Ovary (tissue), 9 donors: ENCODE results near the gene SPDYC. TPM values are rescaled to one million over a fixed set of nuclear protein-coding genes. Genes with fewer than 3 reads are reported as not detected.

ENCODE experiments used
- DNase-seq, 5 donors: peaks; one replicate each; pipeline ENCODE4 v3.0.0-alpha.2; 2019 to 2020
- H3K27ac ChIP-seq, 2 donors: fragments of 200-600 bp; one replicate each; pipeline versions ENCODE4 v1.5.1 to v1.8.0; 2019 to 2022
- H3K27me3 ChIP-seq: fragments of 200-600 bp; one replicate; pipeline ENCODE4 v1.8.0; 2022
- H3K36me3 ChIP-seq: fragments of 200-600 bp; sonication (generic); one replicate; pipeline ENCODE4 v1.5.1; 2019
- H3K4me1 ChIP-seq: one replicate; pipeline ENCODE4 v1.8.1; 2013; ENCODE audit warnings: mild to moderate bottlenecking, moderate library complexity; ENCODE audit not compliant: insufficient read depth
- H3K4me3 ChIP-seq: fragments of 200-600 bp; sonication (generic); one replicate; pipeline ENCODE4 v1.5.1; 2017
- H3K9me3 ChIP-seq, 2 donors: fragments of 200-600 bp in 1 of 2; sonication (generic) in 1 of 2; one replicate each; pipeline versions ENCODE4 v1.5.1 to v1.8.1; 2013 to 2019; ENCODE audit warnings: mild to moderate bottlenecking in 1 of 2, moderate library complexity in 1 of 2
- EP300 ChIP-seq: sonication (generic); formaldehyde crosslinking; IDR thresholded peaks from one replicate; pipeline ENCODE4 v1.6.1; 2017; ENCODE audit warnings: antibody characterized with exemption
- POLR2A ChIP-seq: fragments of 450-650 bp; IDR thresholded peaks from one replicate; pipeline ENCODE4 v1.6.1; 2017; ENCODE audit warnings: antibody characterized with exemption, mild to moderate bottlenecking, moderate library complexity
- WGBS, 3 donors: extraction: QIAGEN DNeasy Blood & Tissue Kit in 1 of 3; methylation state at CpG; one replicate each; pipeline versions ENCODE4 v1.1.5 to v1.1.7; 2013 to 2017; 5-methylcytosine and 5-hydroxymethylcytosine counted together
- intact Hi-C, 4 donors: fragments of 100-400 bp; cut with DNase I; formaldehyde crosslinking; loops; one replicate each; pipeline versions ENCODE4 v1.11.0 to v1.15.1; 2022 to 2023
- polyA plus RNA-seq, 2 donors: library from polyadenylated mRNA; stranded (reverse); fragments of 200-250 nt in 1 of 2; fragments of 350-450 nt in 1 of 2; fragmentation: Illumina TruSeq in 1 of 2; extraction: RNeasy Lipid Tissue Mini Kit (QIAGEN cat#74804) in 1 of 2; gene quantifications; one replicate each; pipeline ENCODE4 v1.2.3, GENCODE V29; 2013 to 2014
- total RNA-seq, 7 donors: library from RNA; depleted of rRNA in 2 of 7; stranded (reverse); fragments of >200 nt in 2 of 7; fragmentation: NEBNext Ultra II Directional in 3 of 7; extraction: Animal tissue kit (Norgen Biotek cat#: 25700) in 3 of 7; gene quantifications; one replicate each; pipeline versions ENCODE4 v1.1.0 to v1.2.4, GENCODE V29; 2016 to 2023
- TF ChIP-seq, protein P1 (sequence below), 3 donors: fragments of 450-650 bp in 2 of 3; fragments of 200-600 bp in 1 of 3; IDR thresholded peaks; one replicate each; pipeline versions ENCODE4 v1.5.1 to v1.8.0; 2016 to 2022; ENCODE audit warnings: antibody characterized with exemption in 3 of 3, mild to moderate bottlenecking in 1 of 3
- donor health status: DM: no; HTN: no; CAD: no; lungs with moderate emphysema.
- donor health status: DM: no; HTN: no; CAD: no.
- donor health status: Bipolar disorder and iron deficiency.
- donor health status: DM: yes; HTN: yes; CAD: no.
- donor health status: DM: no; HTN: no; CAD: no.
- donor health status: DM: yes; HTN: yes; CAD: no.

The SPDYC gene
- total and polyA plus RNA-seq, 9 donors = 0.07 TPM; not detected in 8

DNA sequence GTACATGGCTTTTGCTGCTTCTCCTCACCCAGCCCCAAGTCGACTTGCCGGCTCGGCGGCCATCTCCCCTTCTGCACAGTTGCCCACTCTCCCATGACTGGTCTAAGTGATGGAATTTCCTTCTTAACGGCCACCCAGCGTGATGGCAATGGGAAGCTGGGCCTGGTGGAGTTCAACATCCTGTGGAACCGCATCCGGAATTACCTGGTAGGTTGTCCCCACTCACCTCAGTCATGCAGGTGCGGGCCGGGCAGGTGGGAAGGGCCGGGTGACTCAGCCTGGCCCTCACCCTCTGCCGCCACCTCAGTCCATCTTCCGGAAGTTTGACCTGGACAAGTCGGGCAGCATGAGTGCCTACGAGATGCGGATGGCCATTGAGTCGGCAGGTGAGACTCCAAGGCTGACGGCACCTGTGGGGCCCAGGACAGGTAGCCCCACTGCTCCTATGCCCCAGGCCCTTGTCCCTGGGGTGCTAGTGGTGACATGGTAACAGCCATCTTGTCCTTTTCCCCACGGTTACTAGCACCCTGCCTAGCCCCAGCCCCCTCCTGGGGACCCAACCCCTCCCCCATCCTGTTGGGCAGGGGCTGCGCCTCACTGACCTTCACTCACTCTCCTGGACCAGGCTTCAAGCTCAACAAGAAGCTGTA is 39.8 kb downstream of the SPDYC start:
- Histone ChIP-seq H3K9me3 (no peaks in the 10 kb centered on the region), H3K36me3 (no peaks in the 10 kb centered on the region), H3K27me3 (no peaks in the 10 kb centered on the region), H3K27ac (no peak overlapping the region), H3K4me3 (no peak overlapping the region), H3K4me1 (no peaks in the 10 kb centered on the region)
- no peak for DNase-seq
- 87 to 96% (median 92%) methylated on average over 20 of the region's 20 CpGs for whole genome bisulfite sequencing, 3 donors
- TF ChIP-seq, protein P1, sequence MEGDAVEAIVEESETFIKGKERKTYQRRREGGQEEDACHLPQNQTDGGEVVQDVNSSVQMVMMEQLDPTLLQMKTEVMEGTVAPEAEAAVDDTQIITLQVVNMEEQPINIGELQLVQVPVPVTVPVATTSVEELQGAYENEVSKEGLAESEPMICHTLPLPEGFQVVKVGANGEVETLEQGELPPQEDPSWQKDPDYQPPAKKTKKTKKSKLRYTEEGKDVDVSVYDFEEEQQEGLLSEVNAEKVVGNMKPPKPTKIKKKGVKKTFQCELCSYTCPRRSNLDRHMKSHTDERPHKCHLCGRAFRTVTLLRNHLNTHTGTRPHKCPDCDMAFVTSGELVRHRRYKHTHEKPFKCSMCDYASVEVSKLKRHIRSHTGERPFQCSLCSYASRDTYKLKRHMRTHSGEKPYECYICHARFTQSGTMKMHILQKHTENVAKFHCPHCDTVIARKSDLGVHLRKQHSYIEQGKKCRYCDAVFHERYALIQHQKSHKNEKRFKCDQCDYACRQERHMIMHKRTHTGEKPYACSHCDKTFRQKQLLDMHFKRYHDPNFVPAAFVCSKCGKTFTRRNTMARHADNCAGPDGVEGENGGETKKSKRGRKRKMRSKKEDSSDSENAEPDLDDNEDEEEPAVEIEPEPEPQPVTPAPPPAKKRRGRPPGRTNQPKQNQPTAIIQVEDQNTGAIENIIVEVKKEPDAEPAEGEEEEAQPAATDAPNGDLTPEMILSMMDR (IDR thresholded peaks at IDR 0.05) = no peak
- TF ChIP-seq EP300 (no peak), POLR2A (no peak)
- intact Hi-C loops = no loop called here

DNA sequence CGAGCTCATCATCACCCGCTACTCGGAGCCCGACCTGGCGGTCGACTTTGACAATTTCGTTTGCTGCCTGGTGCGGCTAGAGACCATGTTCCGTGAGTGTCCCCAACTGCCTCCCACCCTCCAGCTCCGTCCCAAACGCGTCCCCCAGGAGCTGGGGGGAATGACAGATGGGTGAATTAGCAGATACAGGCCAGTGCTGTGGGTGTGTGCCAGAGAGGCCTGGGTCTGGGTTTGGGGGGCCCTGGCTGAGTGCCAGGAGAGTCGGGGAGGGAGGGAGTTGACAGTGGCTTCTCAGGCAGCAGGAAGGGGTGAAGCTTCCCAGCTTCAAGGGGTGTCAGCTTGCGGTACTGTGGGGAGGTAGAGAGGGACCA is 40.3 kb downstream of the SPDYC start:
- intact Hi-C loops = no loop called here
- Histone ChIP-seq H3K4me3 (no peak overlapping the region), H3K4me1 (no peaks in the 10 kb centered on the region), H3K27ac (no peak overlapping the region), H3K9me3 (no peaks in the 10 kb centered on the region), H3K36me3 (no peaks in the 10 kb centered on the region), H3K27me3 (no peaks in the 10 kb centered on the region)
- TF ChIP-seq EP300 (no peak), POLR2A (no peak)
- TF ChIP-seq, protein P1 (IDR thresholded peaks at IDR 0.05) = no peak
- 79 to 82% (median 80%) methylated on average over 14 of the region's 14 CpGs for WGBS, 3 donors
- no peak for DNase-seq

DNA sequence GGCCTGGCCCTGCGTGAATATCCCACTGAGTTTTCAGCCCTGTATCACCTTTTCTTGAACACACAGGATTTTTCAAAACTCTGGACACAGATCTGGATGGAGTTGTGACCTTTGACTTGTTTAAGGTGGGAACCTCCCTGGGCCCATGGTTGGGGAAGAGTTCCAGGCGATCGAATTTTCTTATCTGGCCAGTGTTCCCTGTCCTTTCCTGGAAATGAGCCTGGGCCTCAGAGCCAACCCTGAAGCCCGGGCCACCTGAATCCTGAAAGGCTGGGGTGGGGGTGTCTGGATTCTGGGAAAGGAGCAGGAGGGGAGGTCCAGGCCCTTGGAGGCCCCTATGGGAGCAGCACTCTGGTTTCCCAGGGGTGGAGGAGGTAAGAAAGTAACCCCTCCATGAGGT is 40.7 kb downstream of the SPDYC start:
- H3K9me3 ChIP-seq = no peaks in the 10 kb centered on the region
- DNase-seq = no peak
- TF ChIP-seq EP300 = no peak
- TF ChIP-seq POLR2A = no peak
- TF ChIP-seq, protein P1 (IDR thresholded peaks at IDR 0.05) = no peak
- H3K36me3 ChIP-seq = no peaks in the 10 kb centered on the region
- no peaks in the 10 kb centered on the region for H3K4me1 ChIP-seq
- no peak overlapping the region for H3K27ac ChIP-seq
- no peaks in the 10 kb centered on the region for H3K27me3 ChIP-seq
- H3K4me3 ChIP-seq = no peak overlapping the region
- intact Hi-C loops = no loop called here
- 69 to 76% (median 72%) methylated on average over 4 of the region's 4 CpGs for WGBS, 3 donors

DNA sequence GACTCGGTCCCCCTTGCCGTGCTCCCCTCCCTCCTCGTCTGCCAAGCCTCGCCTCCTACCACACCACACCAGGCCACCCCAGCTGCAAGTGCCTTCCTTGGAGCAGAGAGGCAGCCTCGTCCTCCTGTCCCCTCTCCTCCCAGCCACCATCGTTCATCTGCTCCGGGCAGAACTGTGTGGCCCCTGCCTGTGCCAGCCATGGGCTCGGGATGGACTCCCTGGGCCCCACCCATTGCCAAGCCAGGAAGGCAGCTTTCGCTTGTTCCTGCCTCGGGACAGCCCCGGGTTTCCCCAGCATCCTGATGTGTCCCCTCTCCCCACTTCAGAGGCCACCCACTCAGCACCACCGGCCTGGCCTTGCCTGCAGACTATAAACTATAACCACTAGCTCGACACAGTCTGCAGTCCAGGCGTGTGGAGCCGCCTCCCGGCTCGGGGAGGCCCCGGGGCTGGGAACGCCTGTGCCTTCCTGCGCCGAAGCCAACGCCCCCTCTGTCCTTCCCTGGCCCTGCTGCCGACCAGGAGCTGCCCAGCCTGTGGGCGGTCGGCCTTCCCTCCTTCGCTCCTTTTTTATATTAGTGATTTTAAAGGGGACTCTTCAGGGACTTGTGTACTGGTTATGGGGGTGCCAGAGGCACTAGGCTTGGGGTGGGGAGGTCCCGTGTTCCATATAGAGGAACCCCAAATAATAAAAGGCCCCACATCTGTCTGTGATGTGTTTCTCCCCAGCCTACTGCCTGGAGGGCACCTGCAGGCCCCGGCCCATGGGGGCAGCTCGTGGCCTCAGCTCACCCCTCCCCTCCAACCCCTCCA is 41.5 kb downstream of the SPDYC start:
- no peaks in the 10 kb centered on the region for H3K36me3 ChIP-seq
- WGBS, 3 donors = 59 to 64% (median 60%) methylated on average over 29 of the region's 29 CpGs
- no peak overlapping the region for H3K4me3 ChIP-seq
- H3K27ac ChIP-seq = no peak overlapping the region
- H3K9me3 ChIP-seq = no peaks in the 10 kb centered on the region
- TF ChIP-seq, protein P1 (IDR thresholded peaks at IDR 0.05) = no peak
- TF ChIP-seq POLR2A = no peak
- no peak for TF ChIP-seq EP300
- intact Hi-C loops = no loop called here
- no peaks in the 10 kb centered on the region for H3K4me1 ChIP-seq
- no peaks in the 10 kb centered on the region for H3K27me3 ChIP-seq
- DNase-seq = no peak
